Measurements from ENCODE around the gene RAP2A. TPM values are rescaled to one million over a fixed set of nuclear protein-coding genes. Genes with fewer than 3 reads are reported as not detected.

Gene RAP2A
- total RNA-seq, 2 donors from 2014 or later, result 4.3 to 7.3 TPM

GRCh38 chr13:97498419-97498818 is 64.5 kb downstream of the RAP2A start:
- H3K4me1 ChIP-seq, result peaks cover 10% of the 10 kb centered on the region
- WGBS, 2 donors, result 40 to 44% methylated on average over 1 of the region's 1 CpG
- no peak overlapping the region for H3K4me3 ChIP-seq
- ATAC-seq (no peak), DNase-seq (no peak)
- no peaks in the 10 kb centered on the region for H3K36me3 ChIP-seq (replicated peaks in 1 of 2; ENCODE audit: insufficient read depth in 1 of 2, low read depth in 2 of 2)
- H3K27ac ChIP-seq, result no peak overlapping the region
- no peaks in the 10 kb centered on the region for H3K27me3 ChIP-seq
- TF ChIP-seq, protein P1, sequence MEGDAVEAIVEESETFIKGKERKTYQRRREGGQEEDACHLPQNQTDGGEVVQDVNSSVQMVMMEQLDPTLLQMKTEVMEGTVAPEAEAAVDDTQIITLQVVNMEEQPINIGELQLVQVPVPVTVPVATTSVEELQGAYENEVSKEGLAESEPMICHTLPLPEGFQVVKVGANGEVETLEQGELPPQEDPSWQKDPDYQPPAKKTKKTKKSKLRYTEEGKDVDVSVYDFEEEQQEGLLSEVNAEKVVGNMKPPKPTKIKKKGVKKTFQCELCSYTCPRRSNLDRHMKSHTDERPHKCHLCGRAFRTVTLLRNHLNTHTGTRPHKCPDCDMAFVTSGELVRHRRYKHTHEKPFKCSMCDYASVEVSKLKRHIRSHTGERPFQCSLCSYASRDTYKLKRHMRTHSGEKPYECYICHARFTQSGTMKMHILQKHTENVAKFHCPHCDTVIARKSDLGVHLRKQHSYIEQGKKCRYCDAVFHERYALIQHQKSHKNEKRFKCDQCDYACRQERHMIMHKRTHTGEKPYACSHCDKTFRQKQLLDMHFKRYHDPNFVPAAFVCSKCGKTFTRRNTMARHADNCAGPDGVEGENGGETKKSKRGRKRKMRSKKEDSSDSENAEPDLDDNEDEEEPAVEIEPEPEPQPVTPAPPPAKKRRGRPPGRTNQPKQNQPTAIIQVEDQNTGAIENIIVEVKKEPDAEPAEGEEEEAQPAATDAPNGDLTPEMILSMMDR (IDR thresholded peaks at IDR 0.05), result no peak
- no peak for TF ChIP-seq POLR2A (IDR thresholded peaks at IDR 0.05)
- H3K9me3 ChIP-seq, result no peaks in the 10 kb centered on the region
- intact Hi-C loops (cut with DNase I), result no loop called here

DNA sequence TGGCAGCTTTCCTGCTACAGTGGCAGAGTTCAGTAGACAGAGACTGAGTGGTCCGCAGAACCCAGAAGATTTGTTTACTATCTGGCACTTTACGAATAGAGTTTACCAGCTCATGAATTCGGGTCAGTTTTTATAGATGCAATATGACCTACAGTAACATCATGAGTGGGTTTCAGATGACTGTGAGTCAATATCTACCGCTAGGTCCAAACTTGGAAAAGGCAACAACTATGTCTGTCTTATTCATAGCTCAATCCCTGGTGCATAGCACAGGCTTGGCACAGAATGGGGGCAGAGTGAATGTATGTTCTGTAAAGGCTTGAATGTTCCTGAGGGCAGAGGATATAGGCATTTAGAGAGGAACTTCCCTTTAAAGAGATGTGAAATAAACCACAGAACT is 65.2 kb downstream of the RAP2A start:
- WGBS, 2 donors, result 92 to 94% methylated on average over 4 of the region's 4 CpGs
- Histone ChIP-seq H3K27ac (no peak overlapping the region), H3K36me3 (replicated peaks in 1 of 2; ENCODE audit: insufficient read depth in 1 of 2, low read depth in 2 of 2) (no peaks in the 10 kb centered on the region), H3K4me1 (peaks cover 10% of the 10 kb centered on the region), H3K9me3 (no peaks in the 10 kb centered on the region), H3K27me3 (no peaks in the 10 kb centered on the region), H3K4me3 (no peak overlapping the region)
- ATAC-seq, result no peak
- no peak for DNase-seq
- no peak for TF ChIP-seq POLR2A (IDR thresholded peaks at IDR 0.05)
- TF ChIP-seq, protein P1 (IDR thresholded peaks at IDR 0.05), result no peak
- intact Hi-C loops (cut with DNase I), result no loop called here

- H3K4me1 ChIP-seq, result peaks cover 10% of the 10 kb centered on the region
- H3K36me3 ChIP-seq (replicated peaks in 1 of 2; ENCODE audit: insufficient read depth in 1 of 2, low read depth in 2 of 2), result no peaks in the 10 kb centered on the region
- H3K27me3 ChIP-seq, result no peaks in the 10 kb centered on the region
- DNase-seq (peak in 2 of 4 donors; percentile 12 to 17), ATAC-seq (no peak)
- TF ChIP-seq, protein P1 (IDR thresholded peaks at IDR 0.05), result no peak
- no peak for TF ChIP-seq POLR2A (IDR thresholded peaks at IDR 0.05)
- no peaks in the 10 kb centered on the region for H3K9me3 ChIP-seq
- WGBS, 2 donors, result 34 to 38% methylated on average over 4 of the region's 4 CpGs
- intact Hi-C loops (cut with DNase I), result no loop called here
- no peak overlapping the region for H3K27ac ChIP-seq
- H3K4me3 ChIP-seq, result no peak overlapping the region
Measured at GRCh38 chr13:97502181-97502580, 68.2 kb downstream of the RAP2A start.

- no peaks in the 10 kb centered on the region for H3K36me3 ChIP-seq (replicated peaks in 1 of 2; ENCODE audit: insufficient read depth in 1 of 2, low read depth in 2 of 2)
- intact Hi-C loops (cut with DNase I), result no loop called here
- H3K9me3 ChIP-seq, result no peaks in the 10 kb centered on the region
- H3K27me3 ChIP-seq, result no peaks in the 10 kb centered on the region
- H3K27ac ChIP-seq, result no peak overlapping the region
- H3K4me3 ChIP-seq, result no peak overlapping the region
- TF ChIP-seq, protein P1 (IDR thresholded peaks at IDR 0.05), result no peak
- TF ChIP-seq POLR2A (IDR thresholded peaks at IDR 0.05), result no peak
- H3K4me1 ChIP-seq, result peaks cover 10% of the 10 kb centered on the region
- 8% methylated on average over 1 of the region's 1 CpG for WGBS, 2 donors
- no peak for DNase-seq
- ATAC-seq, result no peak
Measured at GRCh38 chr13:97502706-97503105, 68.7 kb downstream of the RAP2A start.

DNA sequence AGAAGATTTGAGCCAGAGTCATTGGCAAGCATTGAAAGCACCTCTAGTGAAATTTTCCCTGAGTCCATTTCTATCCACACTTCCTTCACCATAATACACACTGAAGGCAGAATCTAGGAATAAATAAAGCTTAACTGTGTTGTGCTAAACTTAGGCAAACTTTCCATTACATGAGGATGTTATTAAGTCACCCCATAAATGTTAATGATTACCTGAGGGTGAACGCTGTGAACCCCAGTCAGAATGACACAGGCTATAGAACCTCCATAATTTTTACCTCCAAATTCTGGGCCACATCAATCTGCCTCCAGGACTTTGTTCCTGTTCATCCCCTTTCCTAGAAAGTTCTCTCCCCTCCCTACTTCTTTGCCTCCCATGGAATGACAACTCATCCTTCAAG is 71.0 kb downstream of the RAP2A start:
- Histone ChIP-seq H3K4me3 (no peak overlapping the region), H3K4me1 (peaks cover 10% of the 10 kb centered on the region), H3K9me3 (no peaks in the 10 kb centered on the region), H3K36me3 (replicated peaks in 1 of 2; ENCODE audit: insufficient read depth in 1 of 2, low read depth in 2 of 2) (no peaks in the 10 kb centered on the region), H3K27ac (no peak overlapping the region), H3K27me3 (no peaks in the 10 kb centered on the region)
- no peak for ATAC-seq
- TF ChIP-seq, protein P1 (IDR thresholded peaks at IDR 0.05), result no peak
- no peak for TF ChIP-seq POLR2A (IDR thresholded peaks at IDR 0.05)
- WGBS, 2 donors, result 48 to 52% methylated on average over 1 of the region's 1 CpG
- intact Hi-C loops (cut with DNase I), result no loop called here
- no peak for DNase-seq

Measured in body of pancreas (tissue), 4 donors.